Measurements from ENCODE around the gene TMEM52. TPM values are rescaled to one million over a fixed set of nuclear protein-coding genes. Genes with fewer than 3 reads are reported as not detected.
A peak's percentile ranks its signal among the peaks of the same experiment; 100 is the strongest.

TMEM52 gene
- total and polyA plus RNA-seq, 10 donors, result 0.35 to 4.7 (median 1.7) TPM; not detected in 1

DNA sequence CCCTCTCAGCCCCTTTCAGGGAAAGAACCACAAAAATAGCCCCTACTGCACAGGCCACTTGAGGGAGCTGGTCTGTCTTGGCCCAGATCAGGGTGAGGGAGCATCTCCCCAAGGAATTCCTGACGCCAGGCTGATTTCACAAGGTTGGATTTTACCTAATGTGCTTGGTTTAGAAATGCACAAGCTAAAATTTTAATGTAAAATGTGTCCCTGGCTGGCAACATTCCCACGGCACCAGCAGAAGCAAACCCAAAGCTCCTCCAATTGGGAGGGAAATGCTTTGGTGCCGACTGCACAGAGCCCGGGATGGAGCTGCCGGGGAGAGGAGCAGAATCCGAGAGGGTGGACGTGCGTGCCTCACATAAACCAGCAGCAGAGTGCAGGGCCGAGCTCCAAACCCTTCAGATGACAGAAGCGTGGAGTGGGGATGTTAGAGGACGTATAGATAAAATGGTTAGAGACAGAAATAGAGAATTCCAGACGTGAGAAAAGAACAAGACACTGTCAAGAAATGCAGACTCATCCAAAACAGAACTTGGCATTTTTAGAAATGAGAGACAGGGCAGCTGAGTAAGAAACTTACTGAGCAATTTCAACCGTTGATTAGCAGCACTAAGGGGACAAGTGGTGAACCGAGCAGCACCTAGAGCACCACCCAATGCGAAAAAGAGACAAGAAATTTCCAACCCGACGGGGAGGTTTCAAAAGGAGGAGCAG is 41.6 kb upstream of the TMEM52 start:
- H3K36me3 ChIP-seq, result no peaks in the 10 kb centered on the region
- WGBS, 5 donors, result 64 to 71% (median 68%) methylated on average over 17 of the region's 17 CpGs
- H3K9me3 ChIP-seq, result no peaks in the 10 kb centered on the region
- H3K27me3 ChIP-seq (replicated peaks in 1 of 7), result peaks cover 0 to 81% (median 9%) of the 10 kb centered on the region in 7 donors
- H3K27ac ChIP-seq, result no peak overlapping the region
- no peak for DNase-seq
- intact Hi-C loops (cut with DNase I; ENCODE audit: low total_unique reads), result no loop called here
- TF ChIP-seq POLR2AphosphoS5 (IDR thresholded peaks at IDR 0.05), result no peak
- TF ChIP-seq POLR2A (IDR thresholded peaks at IDR 0.05), result no peak
- TF ChIP-seq, protein P1, sequence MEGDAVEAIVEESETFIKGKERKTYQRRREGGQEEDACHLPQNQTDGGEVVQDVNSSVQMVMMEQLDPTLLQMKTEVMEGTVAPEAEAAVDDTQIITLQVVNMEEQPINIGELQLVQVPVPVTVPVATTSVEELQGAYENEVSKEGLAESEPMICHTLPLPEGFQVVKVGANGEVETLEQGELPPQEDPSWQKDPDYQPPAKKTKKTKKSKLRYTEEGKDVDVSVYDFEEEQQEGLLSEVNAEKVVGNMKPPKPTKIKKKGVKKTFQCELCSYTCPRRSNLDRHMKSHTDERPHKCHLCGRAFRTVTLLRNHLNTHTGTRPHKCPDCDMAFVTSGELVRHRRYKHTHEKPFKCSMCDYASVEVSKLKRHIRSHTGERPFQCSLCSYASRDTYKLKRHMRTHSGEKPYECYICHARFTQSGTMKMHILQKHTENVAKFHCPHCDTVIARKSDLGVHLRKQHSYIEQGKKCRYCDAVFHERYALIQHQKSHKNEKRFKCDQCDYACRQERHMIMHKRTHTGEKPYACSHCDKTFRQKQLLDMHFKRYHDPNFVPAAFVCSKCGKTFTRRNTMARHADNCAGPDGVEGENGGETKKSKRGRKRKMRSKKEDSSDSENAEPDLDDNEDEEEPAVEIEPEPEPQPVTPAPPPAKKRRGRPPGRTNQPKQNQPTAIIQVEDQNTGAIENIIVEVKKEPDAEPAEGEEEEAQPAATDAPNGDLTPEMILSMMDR (IDR thresholded peaks at IDR 0.05 in 8 of 11, conservative IDR thresholded peaks at IDR 0.05 in 3 of 11), result no peak
- no peak overlapping the region for H3K4me3 ChIP-seq
- peaks cover 0 to 11% (median 5%) of the 10 kb centered on the region in 6 donors for H3K4me1 ChIP-seq

DNA sequence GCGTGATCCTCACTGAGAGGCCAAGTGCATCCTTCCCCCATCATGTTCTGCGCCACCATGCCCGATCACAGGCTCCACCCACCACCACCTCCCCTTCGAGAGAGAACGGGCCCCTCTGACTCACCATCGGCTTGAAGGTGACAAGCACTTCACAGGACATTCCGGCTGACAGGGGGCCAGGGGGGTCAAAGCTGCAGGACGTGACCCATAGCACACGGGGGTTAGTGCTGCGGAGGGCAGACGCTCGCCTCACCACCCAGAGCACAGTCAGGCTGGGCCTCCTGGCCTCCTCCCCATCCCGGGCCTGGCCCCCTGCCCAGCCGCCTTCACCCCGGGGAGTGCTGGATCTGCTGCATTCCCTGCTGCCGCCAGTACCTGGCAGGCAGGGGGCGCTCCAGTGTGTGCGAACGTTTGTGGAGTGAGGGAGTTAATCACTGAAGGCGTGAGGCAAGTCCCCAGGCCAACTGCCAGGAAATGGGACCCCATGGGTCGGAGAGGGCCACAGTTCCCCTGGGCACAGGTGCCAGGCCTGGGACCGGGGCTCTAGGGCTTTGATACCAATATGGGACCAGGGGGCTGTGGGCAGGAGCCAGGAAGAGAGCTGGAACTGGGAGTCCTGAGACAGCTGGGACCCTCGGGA is 40.9 kb upstream of the TMEM52 start:
- Histone ChIP-seq H3K4me3 (no peak overlapping the region), H3K27ac (no peak overlapping the region)

DNA sequence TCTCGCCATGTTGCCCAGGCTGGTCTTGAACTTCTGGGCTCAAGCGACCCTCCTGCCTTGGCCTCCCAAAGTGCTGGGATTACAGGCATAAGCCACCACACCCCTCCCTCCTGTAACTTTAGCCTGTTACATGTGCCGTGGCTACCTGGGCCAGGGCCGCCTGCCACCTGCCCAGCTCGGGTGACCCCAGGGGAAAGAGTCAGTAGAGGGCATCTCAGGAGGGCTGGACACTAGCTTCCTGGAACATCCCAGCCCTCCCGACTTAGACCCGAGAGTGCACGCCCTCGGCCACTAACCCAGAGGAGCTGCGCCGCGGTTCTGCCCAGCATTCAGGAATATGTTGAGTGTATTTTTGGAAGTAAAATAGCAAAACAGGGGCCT is 40.4 kb upstream of the TMEM52 start:
- DNase-seq, result no peak
- H3K9me3 ChIP-seq, result no peaks in the 10 kb centered on the region
- H3K4me1 ChIP-seq, result peaks cover 0 to 11% (median 5%) of the 10 kb centered on the region in 6 donors
- H3K36me3 ChIP-seq, result no peaks in the 10 kb centered on the region
- TF ChIP-seq, protein P1 (IDR thresholded peaks at IDR 0.05 in 8 of 11, conservative IDR thresholded peaks at IDR 0.05 in 3 of 11), result no peak
- TF ChIP-seq POLR2AphosphoS5 (IDR thresholded peaks at IDR 0.05), result no peak
- no peak for TF ChIP-seq POLR2A (IDR thresholded peaks at IDR 0.05)
- WGBS, 5 donors, result 75 to 93% (median 80%) methylated on average over 5 to 12 of the region's 12 CpGs
- peaks cover 0 to 69% (median 7%) of the 10 kb centered on the region in 7 donors for H3K27me3 ChIP-seq (replicated peaks in 1 of 7)
- intact Hi-C loops (cut with DNase I; ENCODE audit: low total_unique reads), result no loop called here
- H3K27ac ChIP-seq, result no peak overlapping the region
- no peak overlapping the region for H3K4me3 ChIP-seq

More for the DNA sequence above, 40.9 kb upstream of the TMEM52 start:
- Histone ChIP-seq H3K9me3 (no peaks in the 10 kb centered on the region), H3K36me3 (no peaks in the 10 kb centered on the region), H3K4me1 (peaks cover 0 to 11% (median 5%) of the 10 kb centered on the region in 6 donors), H3K27me3 (replicated peaks in 1 of 7) (peaks cover 0 to 74% (median 7%) of the 10 kb centered on the region in 7 donors)
- no peak for TF ChIP-seq POLR2A (IDR thresholded peaks at IDR 0.05)
- peak in 2 of 3 donors; percentile 49 to 59 for TF ChIP-seq POLR2AphosphoS5 (IDR thresholded peaks at IDR 0.05)
- TF ChIP-seq, protein P1 (IDR thresholded peaks at IDR 0.05 in 8 of 11, conservative IDR thresholded peaks at IDR 0.05 in 3 of 11), result peak; percentile 49 to 85 (median 75)
- 5 to 8% (median 7%) methylated on average over 15 to 23 of the region's 23 CpGs for WGBS, 5 donors
- intact Hi-C loops (cut with DNase I; ENCODE audit: low total_unique reads), result no loop called here
- peak; percentile 89 for DNase-seq

DNA sequence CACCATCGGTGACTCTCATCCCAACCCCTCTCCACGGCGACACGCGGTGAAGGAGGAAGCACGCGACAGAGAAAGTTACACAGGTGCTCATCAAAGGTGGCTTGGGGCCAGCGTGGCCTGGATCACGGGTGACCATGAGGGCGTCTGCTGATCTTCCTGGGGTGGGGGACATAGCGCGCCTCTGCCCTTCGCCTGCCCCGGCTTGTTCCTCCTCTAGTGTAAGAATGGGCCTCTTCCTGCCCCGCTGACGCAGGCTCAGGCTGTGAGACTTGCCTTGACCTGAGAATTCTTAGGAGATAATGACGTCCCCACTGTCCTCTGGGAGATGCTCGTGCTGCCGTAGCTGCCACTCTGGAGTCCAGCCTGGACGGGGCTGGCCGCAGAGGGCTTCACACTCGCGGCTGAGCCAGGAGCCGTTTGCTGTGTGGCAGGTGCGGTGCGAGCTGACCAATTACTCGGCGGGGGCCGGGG is 39.0 kb upstream of the TMEM52 start:
- intact Hi-C loops (cut with DNase I; ENCODE audit: low total_unique reads), result no loop called here
- Histone ChIP-seq H3K36me3 (no peaks in the 10 kb centered on the region), H3K27ac (no peak overlapping the region), H3K27me3 (replicated peaks in 1 of 7) (peaks cover 0 to 64% (median 7%) of the 10 kb centered on the region in 7 donors), H3K4me1 (peaks cover 0 to 11% (median 5%) of the 10 kb centered on the region in 6 donors), H3K4me3 (no peak overlapping the region), H3K9me3 (no peaks in the 10 kb centered on the region)
- WGBS, 5 donors, result 63 to 74% (median 67%) methylated on average over 21 to 29 of the region's 29 CpGs
- TF ChIP-seq POLR2A (IDR thresholded peaks at IDR 0.05) (no peak), POLR2AphosphoS5 (IDR thresholded peaks at IDR 0.05) (no peak)
- TF ChIP-seq, protein P1 (IDR thresholded peaks at IDR 0.05 in 8 of 11, conservative IDR thresholded peaks at IDR 0.05 in 3 of 11), result no peak
- peak; percentile 54 for DNase-seq

Data from spleen (tissue), 11 donors.